Measurements from ENCODE around the gene RAD51B.
A peak's percentile ranks its signal among the peaks of the same experiment; 100 is the strongest.

RAD51B gene

GRCh38 chr14:68728342-68729106, 908.9 kb downstream of the RAD51B start:
- DNase-seq, result no peak

GRCh38 chr14:68729556-68729955, 910.0 kb downstream of the RAD51B start:
- no peak for DNase-seq

- DNase-seq, result no peak
Observed at GRCh38 chr14:68730348-68730747, 910.8 kb downstream of the RAD51B start.

GRCh38 chr14:68730811-68731425, 911.3 kb downstream of the RAD51B start:
- DNase-seq, result peak in 44 of 56 donors; percentile 10 to 76 (median 48)

- peak in 31 of 56 donors; percentile 6 to 60 (median 28) for DNase-seq
Observed at GRCh38 chr14:68733086-68733914, 913.7 kb downstream of the RAD51B start.

DNA sequence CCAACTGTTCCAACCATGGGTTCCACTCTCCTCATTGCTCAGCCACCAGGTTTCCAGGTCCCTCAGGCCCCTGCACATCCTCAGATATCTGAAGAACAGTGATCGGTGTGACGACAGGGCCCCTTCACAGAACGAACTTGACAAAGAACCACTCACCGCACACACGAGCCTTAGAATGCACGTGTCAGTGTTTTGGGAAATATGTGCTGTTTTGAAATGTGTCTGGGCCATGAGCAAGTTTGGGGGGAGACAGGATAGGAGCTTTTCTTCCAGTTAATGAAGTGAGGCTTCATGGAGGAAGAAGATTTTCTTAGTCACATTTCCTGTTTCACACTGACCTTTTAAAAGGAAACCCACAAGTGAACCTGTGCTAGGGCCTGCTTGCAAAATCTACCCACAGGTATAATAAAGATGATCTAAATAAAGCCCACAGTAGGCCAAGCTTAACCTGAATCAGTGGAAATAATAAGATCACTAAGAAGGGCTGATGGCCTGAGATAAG, 914.7 kb downstream of the RAD51B start:
- no peak for DNase-seq

- DNase-seq, result no peak
Observed at GRCh38 chr14:68735856-68736255, 916.3 kb downstream of the RAD51B start.

DNA sequence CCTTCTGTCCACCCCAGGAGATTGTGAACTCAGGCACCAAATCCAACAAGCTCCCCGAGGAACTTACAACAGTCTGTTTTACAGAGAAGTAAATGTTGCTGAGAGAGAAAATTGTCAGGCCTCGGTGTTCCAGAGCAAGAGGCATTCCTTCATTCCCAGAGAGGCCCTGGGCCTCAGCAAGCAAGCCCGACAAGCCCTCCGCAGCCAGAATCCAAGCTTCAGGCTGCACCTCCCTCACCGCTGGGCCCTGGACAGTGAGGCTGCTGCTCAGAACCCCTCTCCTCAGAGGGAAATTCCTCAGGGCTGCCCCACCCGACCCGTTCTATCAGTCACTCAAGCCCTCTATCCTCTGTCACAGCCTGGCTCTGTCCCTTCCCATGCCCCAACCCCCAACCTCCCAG, 916.9 kb downstream of the RAD51B start:
- DNase-seq, result no peak

DNA sequence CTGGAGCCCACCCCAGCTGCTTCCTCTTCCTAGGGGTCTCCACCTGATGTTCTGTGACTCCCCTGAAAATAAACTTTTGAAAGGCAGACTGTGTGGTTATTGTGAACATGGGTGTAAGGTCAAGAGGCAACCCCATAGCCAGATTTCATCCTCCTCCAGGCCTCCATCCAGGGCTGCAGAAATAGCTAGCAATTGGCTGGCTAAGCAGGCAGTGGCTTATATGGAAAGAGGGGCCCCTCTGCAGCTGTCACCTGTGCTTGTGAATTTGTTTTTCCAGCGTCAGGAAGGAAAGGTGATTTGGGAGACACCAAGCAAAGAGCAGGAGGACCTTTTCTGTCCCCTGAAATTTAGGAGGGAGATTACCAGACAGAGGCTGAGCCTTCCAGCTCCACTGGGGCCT, 917.5 kb downstream of the RAD51B start:
- no peak for DNase-seq

- no peak for DNase-seq
Observed at GRCh38 chr14:68738559-68738958, 919.0 kb downstream of the RAD51B start.

GRCh38 chr14:68739701-68740100, 920.1 kb downstream of the RAD51B start:
- no peak for DNase-seq

DNA sequence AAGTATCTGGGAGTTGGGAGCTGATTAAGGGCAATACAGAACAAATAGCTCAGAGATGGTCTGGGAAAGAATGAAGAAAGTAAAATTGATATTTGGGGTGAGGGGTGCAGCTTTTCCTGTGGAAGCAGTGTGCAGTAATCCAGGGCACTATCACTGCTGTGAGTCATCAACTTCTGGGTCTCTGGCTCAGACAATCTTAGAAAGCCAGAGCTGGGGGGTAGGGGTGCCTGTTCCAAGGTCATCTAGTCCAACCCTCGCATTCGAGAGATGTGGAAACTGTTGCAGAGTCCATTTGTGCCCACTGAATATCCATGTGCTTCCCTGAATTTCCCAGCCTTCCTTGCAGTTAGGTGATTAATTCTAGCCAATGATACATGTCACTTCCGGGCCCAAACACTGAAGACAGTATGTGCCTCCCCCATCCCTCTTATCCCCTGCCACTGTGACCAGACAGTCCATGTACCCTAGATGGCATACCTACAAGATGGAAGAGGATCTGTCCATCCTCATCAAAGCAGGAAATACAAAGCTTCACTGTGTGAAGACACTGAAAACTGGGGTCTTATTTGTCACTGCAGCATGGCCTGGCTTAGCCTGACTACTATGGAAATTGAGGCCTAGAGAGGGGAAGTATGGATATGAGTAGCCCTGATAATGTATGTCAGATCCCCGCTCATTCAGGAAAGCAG, 921.4 kb downstream of the RAD51B start:
- DNase-seq, result no peak

GRCh38 chr14:68741477-68741791, 921.9 kb downstream of the RAD51B start:
- no peak for DNase-seq

DNA sequence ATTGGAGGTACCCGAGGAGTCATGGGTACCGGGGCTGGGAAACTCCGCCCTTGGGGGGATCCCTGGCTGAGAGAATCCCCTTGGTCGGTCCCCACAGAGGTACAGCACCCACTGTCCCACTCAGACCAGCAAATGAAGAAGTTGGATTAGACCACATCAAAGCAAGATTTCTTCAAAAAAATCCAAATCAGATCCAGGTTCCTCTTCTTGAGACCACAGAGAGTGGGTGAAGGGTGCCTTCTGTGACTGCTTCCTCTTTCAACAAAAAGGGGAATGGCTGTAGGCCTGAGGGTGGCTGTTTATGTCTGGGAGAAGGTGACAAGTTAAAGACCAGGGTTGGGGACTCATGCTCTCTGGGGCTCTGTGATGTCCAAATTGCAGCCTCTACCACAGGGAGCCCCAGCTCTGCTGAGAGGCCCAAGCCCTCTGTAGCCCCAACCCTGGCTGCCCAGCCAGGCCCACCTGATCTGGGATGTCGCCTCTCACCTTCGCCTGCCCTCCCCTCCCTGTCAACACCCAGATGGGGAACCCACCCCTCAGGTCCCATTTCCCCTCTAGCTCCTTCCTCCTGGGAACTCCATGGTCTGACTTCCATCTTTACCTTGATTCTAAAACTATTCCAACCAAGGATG, 922.4 kb downstream of the RAD51B start:
- peak in 8 of 56 donors; percentile 3 to 31 (median 12) for DNase-seq

DNA sequence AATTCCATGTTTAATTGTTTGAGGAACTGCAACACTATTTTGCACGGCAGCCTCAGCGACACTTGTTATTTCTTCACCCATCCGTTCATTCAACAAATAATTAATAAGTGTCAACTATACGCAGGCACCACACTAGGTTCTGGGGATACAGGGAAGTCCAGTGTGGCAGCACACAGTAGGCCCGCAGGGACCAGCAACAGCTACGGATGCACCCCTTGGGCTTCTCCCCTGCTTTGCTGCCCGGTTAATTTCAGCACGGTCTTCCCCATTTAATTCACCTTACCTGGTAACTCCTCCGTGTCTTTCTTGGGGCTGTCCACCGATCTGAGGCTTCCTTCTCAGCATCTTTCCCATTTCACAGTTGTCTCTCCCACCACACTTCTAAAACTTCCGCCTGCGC, 925.0 kb downstream of the RAD51B start:
- no peak for DNase-seq

GRCh38 chr14:68747393-68747792, 927.8 kb downstream of the RAD51B start:
- no peak for DNase-seq

DNA sequence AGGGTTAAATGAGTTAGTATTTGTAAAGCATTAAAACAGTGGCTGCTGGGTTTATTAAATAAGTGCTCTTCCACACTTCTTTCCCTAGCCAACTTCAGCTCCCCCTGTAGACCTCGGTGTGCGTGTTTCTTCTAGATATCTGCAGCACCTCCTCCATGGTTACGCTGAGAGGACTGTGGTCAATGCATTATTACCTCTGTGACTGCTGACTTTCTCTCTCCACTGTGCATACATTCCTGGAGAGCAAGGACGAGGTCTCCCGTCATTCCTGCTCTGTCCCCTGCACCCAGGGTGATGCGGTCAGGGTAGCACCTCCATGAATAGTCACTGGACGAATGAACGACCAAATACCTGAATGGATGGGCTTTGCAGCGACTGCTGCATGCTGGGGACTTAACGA, 928.7 kb downstream of the RAD51B start:
- no peak for DNase-seq

DNA sequence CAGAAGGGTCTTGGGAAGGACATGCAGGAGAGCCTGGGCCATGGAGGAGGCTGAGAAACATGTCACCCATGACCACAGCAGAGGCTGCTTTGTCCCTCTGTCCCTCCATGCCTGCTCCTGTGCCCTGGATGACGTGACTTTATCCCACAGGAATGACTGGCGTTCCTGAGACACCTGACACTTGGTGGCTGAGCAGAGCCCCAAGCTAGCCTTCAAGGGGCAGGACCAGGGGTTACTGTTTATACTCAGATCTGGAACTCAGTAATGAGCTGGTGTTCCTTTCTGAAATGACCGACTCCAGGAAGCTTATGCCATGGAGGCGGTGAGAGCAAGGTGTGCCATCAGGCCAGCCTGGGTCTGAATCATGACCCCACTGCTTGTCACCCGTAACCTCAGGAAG, 929.1 kb downstream of the RAD51B start:
- no peak for DNase-seq

GRCh38 chr14:68749487-68750475, 930.2 kb downstream of the RAD51B start:
- DNase-seq, result no peak
